ENCODE measurements around the gene UBE2V1. TPM values are rescaled to one million over a fixed set of nuclear protein-coding genes. Genes with fewer than 3 reads are reported as not detected.

UBE2V1 gene
- total RNA-seq, 1 experiment from 2014 or later = 119 TPM

DNA sequence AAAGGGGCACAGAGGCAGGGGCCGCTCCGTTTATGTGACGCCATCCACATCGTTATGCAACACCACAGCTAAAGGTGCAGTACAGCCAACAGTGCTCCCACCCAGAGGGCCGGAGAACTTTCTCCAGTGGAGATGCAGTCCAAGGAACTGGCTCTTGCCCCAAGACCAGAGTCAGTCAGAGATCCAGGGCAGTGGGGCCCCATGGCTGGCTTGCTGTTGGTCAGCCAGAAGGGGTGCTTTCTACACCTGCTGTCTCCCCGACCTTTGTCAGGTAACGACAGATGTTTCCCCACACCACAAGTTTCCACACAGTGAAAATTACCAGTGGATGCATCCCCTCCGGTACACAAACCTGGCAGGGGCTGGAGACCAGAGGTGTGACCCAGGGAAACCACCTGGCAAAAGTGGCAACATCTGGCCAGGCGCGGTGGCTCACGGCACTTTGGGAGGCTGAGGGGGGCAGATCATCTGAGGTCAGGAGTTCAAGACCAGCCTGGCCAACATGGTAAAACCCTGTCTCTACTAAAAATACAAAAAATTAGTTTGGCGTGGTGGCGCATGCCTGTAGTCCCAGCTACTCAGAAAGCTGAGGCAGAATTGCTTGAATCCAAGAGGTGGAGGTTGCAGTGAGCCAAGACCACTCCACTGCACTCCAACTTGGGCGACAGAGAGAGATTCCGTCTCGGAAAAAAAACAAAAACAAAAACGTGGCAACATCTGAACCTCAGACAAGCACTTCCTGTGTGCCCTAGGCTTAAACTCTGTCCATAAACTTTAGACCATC, 34.9 kb downstream of the UBE2V1 start:
- BruUV-seq (replicated peaks) = no TSS peak
- CTCF ChIA-PET = no interaction called here

DNA sequence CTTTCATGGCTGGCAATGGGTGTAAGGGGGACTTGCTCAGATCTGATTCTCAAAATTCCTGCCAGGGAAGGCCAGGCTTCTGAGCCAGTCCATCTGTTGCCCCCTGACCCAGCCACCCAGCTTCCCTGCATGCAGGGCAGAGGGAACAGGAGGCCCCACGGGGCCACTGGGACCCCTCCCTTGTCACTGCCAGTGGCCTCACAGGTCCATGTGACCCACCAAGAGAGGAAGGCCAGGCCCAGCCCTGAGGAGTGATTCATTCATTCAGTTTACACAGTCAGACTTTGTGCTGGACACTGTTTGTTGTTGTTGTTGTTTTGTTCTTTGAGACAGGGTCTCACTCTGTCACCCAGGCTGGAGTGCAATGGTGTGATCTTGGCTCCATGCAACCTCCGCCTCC, 39.5 kb downstream of the UBE2V1 start:
- ATAC-seq (no peak), DNase-seq (no peak)
- Histone ChIP-seq H3K4me1 (ENCODE audit: insufficient read depth, low read length) (0 out of 2 replicates have a peak, but pooled peaks cover 4% of the 10 kb centered on the region), H3K79me2 (ENCODE audit: low read length) (no peaks in the 10 kb centered on the region), H4K20me1 (ENCODE audit: low read length) (no peaks in the 10 kb centered on the region), H3K9ac (ENCODE audit: low read length) (no peak overlapping the region), H3K4me2 (ENCODE audit: low read length) (no peak overlapping the region), H3K27me3 (ENCODE audit: low read length) (no peaks in the 10 kb centered on the region), H2AFZ (ENCODE audit: low read length) (no peak overlapping the region), H3K27ac (ENCODE audit: low read length) (no peak overlapping the region), H3F3A (ENCODE audit: low read length, unreplicated experiment) (no peaks in the 10 kb centered on the region), H3K9me3 (ENCODE audit: low read length) (no peaks in the 10 kb centered on the region), H3K4me3 (ENCODE audit: low read length) (no peak overlapping the region), H3K9me2 (replicated peaks; ENCODE audit: low read length) (no peaks in the 10 kb centered on the region), H3K36me3 (ENCODE audit: low read depth, low read length) (no peaks in the 10 kb centered on the region)
- intact Hi-C loops (cut with micrococcal nuclease) = no loop called here
- no peak for TF ChIP-seq EZH2phosphoT487 (IDR thresholded peaks at IDR 0.05; ENCODE audit: borderline replicate concordance, low read length)
- TF ChIP-seq, protein P1, sequence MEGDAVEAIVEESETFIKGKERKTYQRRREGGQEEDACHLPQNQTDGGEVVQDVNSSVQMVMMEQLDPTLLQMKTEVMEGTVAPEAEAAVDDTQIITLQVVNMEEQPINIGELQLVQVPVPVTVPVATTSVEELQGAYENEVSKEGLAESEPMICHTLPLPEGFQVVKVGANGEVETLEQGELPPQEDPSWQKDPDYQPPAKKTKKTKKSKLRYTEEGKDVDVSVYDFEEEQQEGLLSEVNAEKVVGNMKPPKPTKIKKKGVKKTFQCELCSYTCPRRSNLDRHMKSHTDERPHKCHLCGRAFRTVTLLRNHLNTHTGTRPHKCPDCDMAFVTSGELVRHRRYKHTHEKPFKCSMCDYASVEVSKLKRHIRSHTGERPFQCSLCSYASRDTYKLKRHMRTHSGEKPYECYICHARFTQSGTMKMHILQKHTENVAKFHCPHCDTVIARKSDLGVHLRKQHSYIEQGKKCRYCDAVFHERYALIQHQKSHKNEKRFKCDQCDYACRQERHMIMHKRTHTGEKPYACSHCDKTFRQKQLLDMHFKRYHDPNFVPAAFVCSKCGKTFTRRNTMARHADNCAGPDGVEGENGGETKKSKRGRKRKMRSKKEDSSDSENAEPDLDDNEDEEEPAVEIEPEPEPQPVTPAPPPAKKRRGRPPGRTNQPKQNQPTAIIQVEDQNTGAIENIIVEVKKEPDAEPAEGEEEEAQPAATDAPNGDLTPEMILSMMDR (conservative IDR thresholded peaks at IDR 0.05; ENCODE audit: low read depth, low read length) = no peak
- no peak for TF ChIP-seq EZH2 (IDR thresholded peaks at IDR 0.05; ENCODE audit: low read length, unreplicated experiment)
- POLR2A ChIA-PET (ENCODE audit: unreplicated experiment) = interaction anchor here (0.6 kb wide), 1 partner anchor 223 kb away, joined by 4 read pairs; no protein-coding TSS in a partner anchor
- no TSS peak for BruUV-seq (replicated peaks)
- CTCF ChIA-PET = no interaction called here

More for the DNA sequence above, 34.9 kb downstream of the UBE2V1 start:
- Histone ChIP-seq H3K9me2 (replicated peaks; ENCODE audit: low read length) (no peaks in the 10 kb centered on the region), H3K9me3 (ENCODE audit: low read length) (no peaks in the 10 kb centered on the region), H2AFZ (ENCODE audit: low read length) (no peak overlapping the region), H3K27me3 (ENCODE audit: low read length) (no peaks in the 10 kb centered on the region), H3K4me3 (ENCODE audit: low read length) (no peak overlapping the region), H3K4me1 (ENCODE audit: insufficient read depth, low read length) (no peaks in the 10 kb centered on the region), H3K79me2 (ENCODE audit: low read length) (no peaks in the 10 kb centered on the region), H3K4me2 (ENCODE audit: low read length) (no peak overlapping the region), H3K27ac (ENCODE audit: low read length) (no peak overlapping the region), H3K9ac (ENCODE audit: low read length) (no peak overlapping the region), H3K36me3 (ENCODE audit: low read depth, low read length) (peaks cover 9% of the 10 kb centered on the region; the same call in 1 of the 2 replicates), H3F3A (ENCODE audit: low read length, unreplicated experiment) (no peaks in the 10 kb centered on the region), H4K20me1 (ENCODE audit: low read length) (no peaks in the 10 kb centered on the region)
- DNase-seq (no peak), ATAC-seq (peak; percentile 21; the same call in 1 of the 2 replicates)
- POLR2A ChIA-PET (ENCODE audit: unreplicated experiment) = no interaction called here
- intact Hi-C loops (cut with micrococcal nuclease) = no loop called here
- TF ChIP-seq, protein P1 (conservative IDR thresholded peaks at IDR 0.05; ENCODE audit: low read depth, low read length) = no peak
- TF ChIP-seq EZH2 (IDR thresholded peaks at IDR 0.05; ENCODE audit: low read length, unreplicated experiment) (no peak), EZH2phosphoT487 (IDR thresholded peaks at IDR 0.05; ENCODE audit: borderline replicate concordance, low read length) (no peak)
